DOHH2 (cell line): ENCODE data around the gene FHOD3.

Experiments used
- CTCF ChIP-seq: fragments of 200-600 bp; sonication (generic); IDR thresholded peaks from one replicate; pipeline ENCODE4 v1.5.1; 2014; ENCODE audit warnings: antibody characterized with exemption, mild to moderate bottlenecking, low read depth, low read length; ENCODE audit not compliant: poor library complexity, severe bottlenecking
- EZH2phosphoT487 ChIP-seq: fragments of 200-600 bp; sonication (generic); IDR thresholded peaks from 2 replicates; pipeline ENCODE4 v1.6.1; 2017; ENCODE audit warnings: borderline replicate concordance, mild to moderate bottlenecking, antibody characterized with exemption, low read length, moderate library complexity, mixed read lengths

GRCh38 chr18:36455931-36456330, 158.4 kb downstream of the FHOD3 start:
- TF ChIP-seq CTCF (no peak), EZH2phosphoT487 (no peak)
